GM21576 (cell line): ENCODE data around the gene SMIM35.

Experiments used
- ATAC-seq: cut with Tn5 transposase; IDR thresholded peaks from one replicate; pipeline ENCODE4 v1.9.1; 2021; ENCODE audit warnings: mild to moderate bottlenecking, moderate library complexity; ENCODE audit not compliant: unreplicated experiment

Gene SMIM35

DNA sequence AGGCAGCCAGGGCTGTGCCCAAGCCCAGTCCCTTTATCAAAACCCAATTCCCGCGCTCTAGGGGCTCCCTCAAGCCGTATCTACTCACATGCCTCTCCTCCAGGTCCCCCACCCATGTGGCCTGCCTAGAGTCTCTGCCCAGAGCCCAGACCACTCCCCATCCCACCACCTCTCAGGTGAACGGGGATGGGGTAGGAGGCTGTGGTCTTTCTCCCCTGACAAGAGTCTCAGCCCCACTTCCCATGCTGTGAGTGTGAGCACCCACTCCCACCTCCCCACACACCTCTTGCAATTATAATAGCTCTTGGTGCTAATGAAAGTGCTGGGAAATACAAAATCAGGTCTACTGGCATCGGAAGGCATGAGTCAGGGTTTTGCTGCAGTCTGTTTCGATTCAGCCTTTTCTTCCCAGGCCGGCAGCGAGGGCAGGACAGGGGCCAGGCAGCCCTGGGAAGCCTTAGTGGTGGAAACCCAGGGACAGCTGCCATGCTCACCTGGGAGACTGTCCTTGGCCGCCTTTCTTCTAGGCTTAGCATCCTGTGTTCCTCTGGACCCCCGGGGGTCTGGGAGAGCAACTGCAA lies 26.6 kb downstream of the SMIM35 start:
- no peak for ATAC-seq

- ATAC-seq = no peak
Observed at GRCh38 chr11:118059246-118059940, 27.4 kb downstream of the SMIM35 start.

GRCh38 chr11:118058311-118059245 lies 28.2 kb downstream of the SMIM35 start:
- ATAC-seq = no peak

- ATAC-seq = no peak
Observed at GRCh38 chr11:118057251-118058145, 29.3 kb downstream of the SMIM35 start.

- ATAC-seq = no peak
Observed at GRCh38 chr11:118056806-118057205, 30.0 kb downstream of the SMIM35 start.

GRCh38 chr11:118055966-118056365 lies 30.8 kb downstream of the SMIM35 start:
- ATAC-seq = no peak

DNA sequence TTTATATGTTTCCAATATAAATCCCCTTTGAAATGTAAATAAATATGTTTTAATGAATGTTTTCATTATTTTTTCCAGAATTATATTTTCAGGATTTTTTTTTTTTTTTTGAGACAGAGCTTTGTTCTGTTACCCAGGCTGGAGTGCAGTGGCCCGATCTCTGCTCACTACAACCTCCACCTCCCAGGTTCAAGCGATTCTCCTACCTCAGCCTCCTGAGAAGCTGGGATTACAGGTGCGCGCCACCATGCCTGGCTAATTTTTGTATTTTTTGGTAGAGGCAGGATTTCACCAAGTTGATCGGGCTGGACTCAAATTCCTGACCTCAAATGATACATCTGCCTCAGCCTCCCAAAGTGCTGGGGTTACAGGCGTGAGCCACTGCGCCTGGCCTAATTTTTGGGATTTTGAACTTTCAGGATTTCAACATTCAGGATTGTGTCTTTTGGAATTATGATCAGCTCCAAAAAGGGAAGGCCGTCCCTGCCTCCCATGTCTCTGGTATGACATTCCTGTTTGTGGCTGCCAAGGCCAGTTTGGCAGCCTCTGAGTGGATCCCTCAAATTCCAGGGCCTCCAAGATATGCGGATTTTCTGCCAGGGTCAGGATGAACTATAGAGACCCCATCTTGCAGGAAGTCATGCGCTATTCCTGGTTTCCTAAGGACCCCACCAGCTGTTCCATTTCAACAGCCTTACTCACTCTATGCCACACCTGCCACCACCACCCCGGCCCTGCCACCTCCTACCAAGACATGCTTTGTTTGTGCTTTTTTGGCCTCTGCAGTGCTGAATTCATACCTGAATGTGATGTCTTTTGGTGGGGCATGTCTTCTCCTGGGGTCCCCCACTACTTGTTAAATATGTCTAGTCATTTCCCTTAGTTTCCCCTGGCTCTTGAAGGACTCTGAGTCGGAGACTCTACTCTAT lies 31.8 kb downstream of the SMIM35 start:
- no peak for ATAC-seq

DNA sequence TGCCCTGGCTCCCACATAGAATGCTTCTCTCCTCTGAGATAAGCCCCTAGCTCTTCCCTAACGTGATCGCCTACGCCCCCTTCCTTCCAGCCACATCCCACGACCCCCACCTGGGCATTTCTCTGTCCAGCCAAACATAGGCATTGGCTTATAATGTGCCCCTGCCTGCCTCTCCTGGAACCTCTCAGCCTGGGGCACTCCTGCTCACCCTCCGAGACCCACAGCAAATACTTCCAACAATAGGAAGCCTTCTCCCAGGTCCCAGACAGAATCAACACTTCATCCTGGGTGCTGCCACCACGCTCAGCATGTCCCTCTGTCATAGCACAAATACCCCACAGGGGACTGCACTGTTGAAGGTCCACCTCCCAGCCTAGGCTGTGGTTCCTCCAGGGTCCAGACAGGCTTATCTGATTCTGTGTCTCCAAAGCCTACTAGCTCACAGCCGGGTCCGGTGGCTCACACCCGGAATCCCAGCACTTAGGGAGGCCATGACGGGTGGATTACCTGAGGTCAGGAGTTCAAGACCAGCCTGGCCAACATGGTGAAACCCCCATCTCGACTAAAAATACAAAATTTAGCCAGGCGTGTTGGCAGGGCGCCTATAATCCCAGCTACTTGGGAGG lies 34.1 kb downstream of the SMIM35 start:
- ATAC-seq = no peak

GRCh38 chr11:118051611-118052461 lies 34.9 kb downstream of the SMIM35 start:
- no peak for ATAC-seq

GRCh38 chr11:118051136-118051610 lies 35.6 kb downstream of the SMIM35 start:
- no peak for ATAC-seq

DNA sequence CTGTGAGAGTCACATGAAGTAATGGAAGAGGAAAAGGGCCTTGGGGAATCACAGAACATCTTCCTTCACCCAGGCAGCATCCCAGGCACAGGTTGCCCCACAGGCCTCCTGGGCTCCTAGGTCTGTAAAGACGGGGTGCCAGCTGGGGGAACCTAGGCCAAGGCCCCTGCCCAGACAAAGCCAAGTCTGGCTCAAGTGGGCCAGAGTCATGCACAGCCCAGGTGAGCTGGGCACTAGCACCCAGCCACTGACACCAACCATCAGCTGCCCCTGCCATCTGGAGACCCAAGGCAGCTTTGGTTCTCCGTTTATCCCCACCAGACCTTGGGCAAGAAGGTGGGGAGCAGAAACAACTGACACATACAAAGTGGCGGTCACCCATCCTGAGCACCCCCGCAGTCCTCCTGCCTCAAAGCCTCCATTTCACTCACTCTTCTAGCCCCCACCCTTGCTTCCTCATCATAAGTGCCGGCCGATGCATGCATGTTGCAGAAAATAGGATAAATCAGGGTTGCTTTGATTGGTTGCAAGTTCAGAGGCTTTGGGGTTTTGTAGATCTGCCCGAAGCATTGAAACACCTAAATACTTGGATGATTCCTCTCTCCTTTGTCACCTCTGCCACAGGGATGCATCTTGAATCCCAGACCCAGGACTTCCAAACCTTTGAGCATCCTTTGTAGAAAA lies 36.4 kb downstream of the SMIM35 start:
- ATAC-seq = no peak

DNA sequence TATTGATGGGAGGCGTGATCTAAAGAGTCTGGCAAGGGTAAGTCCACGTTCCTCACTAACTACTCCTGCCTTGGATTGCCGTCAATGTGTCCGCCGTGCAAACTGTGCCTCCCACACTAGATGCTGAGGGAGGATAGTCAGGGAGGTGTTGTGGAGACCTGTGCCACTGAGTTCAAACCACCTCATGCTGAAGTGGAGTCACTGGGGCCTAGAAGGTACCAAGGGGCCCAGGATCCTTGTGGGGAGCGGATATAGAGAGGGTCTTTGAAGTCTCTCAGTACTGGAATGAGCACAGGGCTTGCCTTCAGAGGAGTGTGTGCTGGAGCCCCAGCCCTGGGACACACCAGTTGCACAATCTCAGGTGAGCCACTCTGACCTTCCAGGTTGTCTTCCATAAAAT lies 37.0 kb downstream of the SMIM35 start:
- no peak for ATAC-seq

DNA sequence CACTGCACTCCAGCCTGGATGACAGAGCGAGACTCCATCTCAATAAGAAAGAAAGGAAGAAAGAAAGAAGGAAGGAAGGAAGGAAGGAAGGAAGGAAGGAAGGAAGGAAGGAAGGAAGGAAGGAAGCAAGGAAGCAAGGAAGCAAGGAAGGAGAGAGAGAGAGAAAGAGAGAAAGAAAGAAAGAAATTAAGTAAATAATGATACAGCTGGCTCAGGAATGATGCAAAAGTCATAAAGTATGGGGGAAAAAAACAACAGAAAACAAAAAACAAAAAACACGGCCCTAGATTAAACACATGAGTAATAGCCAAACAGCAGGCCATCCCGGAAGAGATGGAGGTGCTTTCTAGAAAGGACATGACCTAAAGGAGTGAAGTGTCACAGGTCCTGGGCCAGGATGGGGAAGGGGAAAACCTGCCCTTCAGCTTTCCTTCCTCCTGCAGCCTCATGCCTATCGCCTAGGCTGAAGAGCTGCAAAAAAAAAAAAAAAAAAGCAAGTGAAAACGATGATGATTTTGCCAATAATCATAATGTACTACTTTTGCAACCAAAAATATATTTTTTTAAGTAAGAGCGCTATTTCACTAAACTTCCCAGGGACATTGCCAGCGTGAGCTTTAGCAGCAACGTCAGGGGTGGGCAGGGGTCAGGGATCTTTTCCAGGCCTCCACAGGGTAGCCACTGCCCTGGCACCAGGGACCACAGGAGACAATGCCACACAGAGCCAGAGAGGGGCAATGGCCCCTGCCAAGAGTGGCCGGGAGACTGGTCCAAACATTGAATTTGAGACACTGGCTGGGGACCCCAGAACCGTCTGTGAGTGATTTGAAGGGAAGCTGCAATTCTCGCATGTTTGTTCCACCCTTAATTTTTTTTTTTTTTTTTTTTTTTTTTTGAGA lies 38.0 kb downstream of the SMIM35 start:
- ATAC-seq = no peak

GRCh38 chr11:118047749-118048148 lies 39.0 kb downstream of the SMIM35 start:
- no peak for ATAC-seq

DNA sequence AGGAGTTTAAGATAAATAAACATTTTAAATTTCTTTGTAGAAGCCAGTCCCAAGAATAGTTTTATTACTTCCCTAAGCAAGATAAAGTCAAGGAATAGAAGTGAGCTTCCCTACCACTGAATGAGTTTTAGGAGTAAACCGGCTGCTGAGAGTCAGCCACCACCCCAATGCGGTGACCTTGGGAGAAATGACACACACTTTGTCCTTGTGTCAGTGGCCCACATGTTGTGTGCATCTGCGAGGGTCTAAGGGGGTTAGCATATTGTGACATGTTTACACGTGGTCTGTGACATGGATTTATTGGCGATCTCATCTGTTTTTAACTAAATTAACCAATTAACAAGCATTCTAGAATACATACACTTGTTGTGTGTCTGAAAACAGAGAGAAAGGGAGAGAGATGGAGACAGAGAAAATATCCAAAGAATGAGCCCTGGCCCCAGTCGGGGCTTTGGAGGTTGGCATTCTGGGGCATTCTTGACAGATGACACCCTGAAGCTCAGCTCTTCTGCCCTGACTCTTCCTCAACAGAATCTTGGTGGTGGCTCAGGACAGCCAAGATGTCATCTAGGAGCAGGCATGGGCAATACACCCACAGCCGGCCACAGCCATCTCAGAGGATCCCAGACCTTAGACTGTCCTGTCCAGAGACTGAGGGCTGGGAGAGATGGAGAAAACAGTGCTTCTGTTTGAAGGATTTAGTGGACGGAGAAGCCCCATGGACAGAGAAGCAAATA lies 39.6 kb downstream of the SMIM35 start:
- no peak for ATAC-seq
